PC-3 (cell line): ENCODE data around the gene IL10RB.
"Not testable (repeated sequence)": the region's sequence is repeated elsewhere in the genome, so short reads cannot be mapped to it uniquely, and the experiment has no call there.

Experiments
- EZH2 ChIP-seq: fragments of 300-600 bp; sonication (generic); IDR thresholded peaks from one replicate; pipeline ENCODE4 v1.6.1; 2017; ENCODE audit warnings: antibody characterized with exemption, mild to moderate bottlenecking, low read length; ENCODE audit not compliant: unreplicated experiment
- EZH2phosphoT487 ChIP-seq: fragments of 300-600 bp; sonication (generic); IDR thresholded peaks from 2 replicates; pipeline ENCODE4 v1.6.1; 2018; ENCODE audit warnings: mild to moderate bottlenecking, antibody characterized with exemption, low read length, borderline replicate concordance

- TF ChIP-seq EZH2, EZH2phosphoT487: not testable (repeated sequence)
These were observed 57.4 kb downstream of the IL10RB start for GRCh38 chr21:33323610-33324009.
